Left lung (tissue), 10 donors: ENCODE results near the gene SDK2. TPM values are rescaled to one million over a fixed set of nuclear protein-coding genes. Genes with fewer than 3 reads are reported as not detected.

ENCODE experiments used
- ATAC-seq: fragments of 200-7000 bp; cut with Tn5 transposase; one replicate; pipeline ENCODE4 v1.9.1; 2020; ENCODE audit warnings: moderate library complexity
- DNase-seq, 4 donors: peaks; one replicate each; pipeline ENCODE4 v3.0.0-alpha.2; 2013 to 2020
- H3K27ac ChIP-seq, 2 donors: fragments of 200-600 bp; sonication (generic) in 1 of 2; one replicate each; pipeline versions ENCODE4 v1.5.0 to v1.8.0; 2020 to 2021
- H3K27me3 ChIP-seq, 2 donors: fragments of 200-600 bp; sonication (generic) in 1 of 2; one replicate each; pipeline versions ENCODE4 v1.5.0 to v1.8.0; 2020 to 2021
- H3K36me3 ChIP-seq, 2 donors: fragments of 200-600 bp; sonication (generic) in 1 of 2; one replicate each; pipeline versions ENCODE4 v1.5.0 to v1.8.0; 2020 to 2021
- H3K4me1 ChIP-seq, 2 donors: fragments of 200-600 bp; one replicate each; pipeline ENCODE4 v1.8.0; 2021
- H3K4me3 ChIP-seq, 2 donors: fragments of 200-600 bp; sonication (generic) in 1 of 2; one replicate each; pipeline versions ENCODE4 v1.5.0 to v1.8.0; 2020 to 2021; ENCODE audit warnings: mild to moderate bottlenecking in 1 of 2
- H3K9me3 ChIP-seq, 2 donors: fragments of 200-600 bp; sonication (generic) in 1 of 2; one replicate each; pipeline versions ENCODE4 v1.5.0 to v1.8.0; 2020 to 2021
- CTCF ChIP-seq, 2 donors: fragments of 200-600 bp; sonication (generic) in 1 of 2; IDR thresholded peaks; one replicate each; pipeline versions ENCODE4 v1.5.0 to v1.8.0; 2021; ENCODE audit warnings: antibody characterized with exemption in 2 of 2
- intact Hi-C, 2 donors: fragments of 100-400 bp; cut with DNase I; formaldehyde crosslinking; loops; one replicate each; pipeline versions ENCODE4 v1.11.2 to v1.14.2; 2022
- polyA plus RNA-seq, 6 donors: library from polyadenylated mRNA; unstranded; fragments of 120-200 nt; gene quantifications; one replicate each; pipeline ENCODE4 v1.2.1, GENCODE V29; 2013; ENCODE audit not compliant: insufficient read length in 6 of 6
- total RNA-seq, 2 donors: library from RNA; stranded (reverse); fragmentation: NEBNext Ultra II Directional; extraction: Animal tissue kit (Norgen Biotek cat#: 25700); gene quantifications; one replicate each; pipeline ENCODE4 v1.2.1, GENCODE V29; 2021
- donor health status: DM: no; HTN: yes; CAD: no.
- donor health status: DM: no; HTN: no; CAD: no.

The SDK2 gene
- total and polyA plus RNA-seq, 8 donors, result 6.0 to 10.9 (median 7.5) TPM

GRCh38 chr17:73422121-73422520 is 222.1 kb downstream of the SDK2 start:
- H3K27ac ChIP-seq, result no peak overlapping the region
- DNase-seq (no peak), ATAC-seq (no peak)
- H3K4me3 ChIP-seq, result no peak overlapping the region
- TF ChIP-seq CTCF (IDR thresholded peaks at IDR 0.05), result no peak
- no peaks in the 10 kb centered on the region for H3K36me3 ChIP-seq
- no peaks in the 10 kb centered on the region for H3K27me3 ChIP-seq
- intact Hi-C loops, result no loop called here
- H3K9me3 ChIP-seq, result no peaks in the 10 kb centered on the region
- no peaks in the 10 kb centered on the region for H3K4me1 ChIP-seq

- intact Hi-C loops, result no loop called here
- no peak for ATAC-seq
- DNase-seq, result no peak
Observed at GRCh38 chr17:73420897-73421296, 223.3 kb downstream of the SDK2 start.

GRCh38 chr17:73419881-73420280 is 224.4 kb downstream of the SDK2 start:
- intact Hi-C loops, result no loop called here
- Histone ChIP-seq H3K27me3 (no peaks in the 10 kb centered on the region), H3K4me3 (no peak overlapping the region), H3K9me3 (no peaks in the 10 kb centered on the region), H3K36me3 (no peaks in the 10 kb centered on the region), H3K4me1 (no peaks in the 10 kb centered on the region), H3K27ac (no peak overlapping the region)
- no peak for TF ChIP-seq CTCF (IDR thresholded peaks at IDR 0.05)
- ATAC-seq (no peak), DNase-seq (no peak)

More at GRCh38 chr17:73420897-73421296, 223.3 kb downstream of the SDK2 start:
- Histone ChIP-seq H3K9me3 (no peaks in the 10 kb centered on the region), H3K27me3 (no peaks in the 10 kb centered on the region), H3K36me3 (no peaks in the 10 kb centered on the region), H3K4me3 (no peak overlapping the region), H3K4me1 (no peaks in the 10 kb centered on the region), H3K27ac (no peak overlapping the region)
- no peak for TF ChIP-seq CTCF (IDR thresholded peaks at IDR 0.05)

GRCh38 chr17:73419051-73419450 is 225.2 kb downstream of the SDK2 start:
- no peak for TF ChIP-seq CTCF (IDR thresholded peaks at IDR 0.05)
- no peaks in the 10 kb centered on the region for H3K9me3 ChIP-seq
- intact Hi-C loops, result no loop called here
- H3K4me1 ChIP-seq, result no peaks in the 10 kb centered on the region
- no peak overlapping the region for H3K4me3 ChIP-seq
- DNase-seq (no peak), ATAC-seq (no peak)
- H3K36me3 ChIP-seq, result no peaks in the 10 kb centered on the region
- no peaks in the 10 kb centered on the region for H3K27me3 ChIP-seq
- H3K27ac ChIP-seq, result no peak overlapping the region

GRCh38 chr17:73415782-73416181 is 228.5 kb downstream of the SDK2 start:
- intact Hi-C loops, result no loop called here
- H3K4me3 ChIP-seq, result no peak overlapping the region
- no peak for TF ChIP-seq CTCF (IDR thresholded peaks at IDR 0.05)
- no peak overlapping the region for H3K27ac ChIP-seq
- DNase-seq (peak in 1 of 4 donors; percentile 49), ATAC-seq (no peak)
- H3K27me3 ChIP-seq, result no peaks in the 10 kb centered on the region
- H3K9me3 ChIP-seq, result no peaks in the 10 kb centered on the region
- H3K36me3 ChIP-seq, result no peaks in the 10 kb centered on the region
- no peaks in the 10 kb centered on the region for H3K4me1 ChIP-seq
